DMS79 (cell line): ENCODE measurements around the gene DMAC2.
"Not testable (repeated sequence)": the region's sequence is repeated elsewhere in the genome, so short reads cannot be mapped to it uniquely, and the experiment has no call there.

ENCODE experiments used
- DNase-seq: peaks from one replicate; lab custom pipeline; 2025; lab: John Stamatoyannopoulos, UW

Gene DMAC2

GRCh38 chr19:41398598-41398997 lies 41.1 kb downstream of the DMAC2 start:
- DNase-seq = peak; percentile 40

- DNase-seq = no peak
Observed at GRCh38 chr19:41398050-41398418, 41.7 kb downstream of the DMAC2 start.

GRCh38 chr19:41397086-41398049 lies 42.3 kb downstream of the DMAC2 start, which contains the start of the genes BCKDHA and EXOSC5:
Gene BCKDHA (plus strand): TSS chr19:41397818. CDS start chr19:41397828, 10 bp downstream.
Gene EXOSC5 (minus strand): TSS chr19:41397359. CDS start chr19:41397328, 31 bp downstream.
- DNase-seq = peak; percentile 99

- DNase-seq = no peak
Observed at GRCh38 chr19:41395355-41395754, 44.4 kb downstream of the DMAC2 start.

DNA sequence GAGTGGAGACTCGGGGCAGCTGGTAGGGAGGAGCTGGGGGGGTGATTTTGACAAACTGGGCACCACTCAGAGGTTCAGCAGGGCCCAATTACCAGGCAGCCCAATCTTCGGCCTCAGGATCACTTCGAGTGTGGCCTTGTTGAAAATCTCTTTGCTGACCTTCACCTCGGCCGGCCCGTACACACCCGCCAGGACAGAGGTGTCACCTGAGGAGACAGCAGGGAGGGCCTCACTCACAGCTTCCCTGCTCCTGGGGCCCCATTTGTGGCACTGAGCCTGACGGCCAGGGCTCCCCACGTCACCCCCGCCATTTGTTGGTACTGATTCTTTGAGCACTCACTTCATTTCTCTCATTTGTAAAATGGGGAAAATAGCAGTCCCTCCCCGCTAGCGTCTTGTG lies 46.9 kb downstream of the DMAC2 start:
- DNase-seq = no peak

DNA sequence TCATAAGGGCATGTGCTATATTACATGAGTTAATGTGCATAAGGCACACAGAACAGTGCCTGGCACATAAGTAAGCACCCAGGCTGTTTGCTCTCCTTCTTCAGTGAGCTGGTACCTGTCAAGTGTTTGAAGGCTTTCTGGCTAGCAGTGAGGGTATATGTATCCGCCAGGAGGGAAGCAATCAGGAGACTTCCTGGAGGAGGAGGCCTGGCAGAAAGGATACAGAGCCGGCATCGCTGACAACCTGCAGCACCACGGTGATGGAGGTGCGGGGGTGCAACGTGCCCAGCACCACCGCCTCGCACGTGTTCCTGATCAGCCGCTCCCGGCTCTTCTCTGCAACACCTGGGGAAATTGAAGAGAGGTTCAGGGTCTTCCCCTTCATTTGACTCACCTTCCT lies 48.1 kb downstream of the DMAC2 start:
- DNase-seq = no peak

DNA sequence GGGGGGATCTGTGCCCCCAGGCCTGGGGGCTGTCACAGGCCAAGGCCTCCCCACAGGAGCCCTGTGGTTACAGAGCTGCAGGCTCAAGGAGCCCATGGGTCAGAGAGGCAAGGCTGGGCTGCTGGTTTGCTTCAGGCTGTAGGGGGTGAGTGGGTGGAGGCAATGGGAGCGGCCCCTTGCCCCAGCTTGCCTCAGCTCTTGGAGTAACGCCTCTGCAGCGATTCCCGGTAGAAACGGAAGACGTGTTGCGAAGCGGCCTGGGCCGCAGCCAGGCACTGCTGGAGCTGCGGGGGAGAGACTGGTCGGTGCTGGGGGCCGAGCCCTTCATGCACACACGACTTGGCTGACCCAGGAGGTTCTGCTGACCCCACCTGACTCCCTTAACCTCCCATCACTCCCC lies 53.3 kb downstream of the DMAC2 start:
- no peak for DNase-seq

DNA sequence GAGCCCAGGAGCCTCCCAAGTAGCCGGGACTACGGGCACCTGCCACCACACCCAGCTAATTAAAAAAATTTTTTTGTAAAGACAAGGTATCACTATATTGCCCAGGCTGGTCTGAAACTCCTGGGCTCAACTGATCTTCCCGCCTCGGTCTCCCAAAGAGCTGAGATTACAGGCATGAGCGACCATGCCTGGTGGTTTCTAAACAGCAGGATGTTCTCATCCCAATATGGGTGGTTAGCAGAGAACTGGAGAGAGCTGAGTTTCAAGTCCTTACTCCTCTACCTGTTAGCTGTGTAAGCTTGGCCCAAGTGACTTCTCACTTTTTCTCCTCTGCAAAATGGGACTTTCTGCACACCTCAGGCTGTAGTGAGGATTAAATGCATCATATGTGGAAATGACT lies 55.4 kb downstream of the DMAC2 start:
- no peak for DNase-seq

DNA sequence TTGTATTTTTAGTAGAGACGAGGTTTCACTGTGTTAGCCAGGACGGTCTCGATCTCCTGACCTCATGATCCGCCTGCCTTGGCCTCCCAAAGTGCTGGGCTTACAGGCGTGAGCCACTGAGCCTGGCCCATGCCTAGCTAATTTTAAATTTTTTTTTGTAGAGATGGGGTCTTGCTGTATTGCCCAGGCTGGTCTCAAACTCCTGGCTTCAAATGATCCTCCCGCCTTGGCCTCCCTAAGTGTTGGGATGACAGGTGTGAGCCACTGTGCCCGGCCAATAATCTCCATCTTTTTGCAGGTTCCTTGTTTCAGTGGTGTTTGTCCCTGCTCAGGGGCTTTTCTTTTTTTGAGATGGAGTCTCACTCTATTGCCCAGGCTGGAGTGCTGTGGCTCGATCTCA lies 58.2 kb downstream of the DMAC2 start:
- DNase-seq = not testable (repeated sequence)
